ENCODE measurements around the gene ESR1.

- TF ChIP-seq CTCF (IDR thresholded peaks at IDR 0.05; ENCODE audit: extremely low read depth in 1 of 2, insufficient read depth in 1 of 2, low read depth in 1 of 2, low read length in 2 of 2) (no peak), POLR2A (IDR thresholded peaks at IDR 0.05; ENCODE audit: low read depth, low read length) (no peak)
Observed at GRCh38 chr6:152068622-152069261, 261.3 kb downstream of the ESR1 start.
